ENCODE results near the gene RHBG.

- TF ChIP-seq CTCF (IDR thresholded peaks at IDR 0.05; ENCODE audit: borderline replicate concordance, extremely low read depth, low read length, poor library complexity, severe bottlenecking) (no peak), EZH2 (IDR thresholded peaks at IDR 0.05; ENCODE audit: borderline replicate concordance, low read depth, low read length, severe bottlenecking) (no peak)
Measured at GRCh38 chr1:156392452-156392853, 23.4 kb downstream of the RHBG start.
